Ishikawa (cell line): Measurements from ENCODE around the gene RXRB.

Source experiments
- CEBPB ChIP-seq: IDR thresholded peaks from 2 replicates; pipeline ENCODE4 v1.6.1; 2012
- CREB1 ChIP-seq: IDR thresholded peaks from 2 replicates; pipeline ENCODE4 v1.6.1; 2012; ENCODE audit warnings: low read depth
- EGR1 ChIP-seq: IDR thresholded peaks from 2 replicates; pipeline ENCODE4 v1.6.1; 2012
- EP300 ChIP-seq: IDR thresholded peaks from 2 replicates; pipeline ENCODE4 v1.6.1; 2012; ENCODE audit warnings: borderline replicate concordance
- FOXM1 ChIP-seq: IDR thresholded peaks from 2 replicates; pipeline ENCODE4 v1.6.1; 2012; ENCODE audit warnings: low read depth, borderline replicate concordance
- MAX ChIP-seq: IDR thresholded peaks from 2 replicates; pipeline ENCODE4 v1.6.1; 2012
- RAD21 ChIP-seq: IDR thresholded peaks from 2 replicates; pipeline ENCODE4 v1.6.1; 2012; ENCODE audit warnings: low read depth
- REST ChIP-seq: IDR thresholded peaks from 2 replicates; pipeline ENCODE4 v1.6.1; 2012; ENCODE audit warnings: low read depth, mild to moderate bottlenecking
- TAF1 ChIP-seq: IDR thresholded peaks from 2 replicates; pipeline ENCODE4 v1.6.1; 2012; ENCODE audit warnings: low read depth, mild to moderate bottlenecking
- TEAD4 ChIP-seq: IDR thresholded peaks from 2 replicates; pipeline ENCODE4 v1.6.1; 2012
- USF1 ChIP-seq: IDR thresholded peaks from 2 replicates; pipeline ENCODE4 v1.6.1; 2012
- ZBTB7A ChIP-seq: IDR thresholded peaks from 2 replicates; pipeline ENCODE4 v1.6.1; 2012; ENCODE audit warnings: low read depth

- no peak for TF ChIP-seq FOXM1
- no peak for TF ChIP-seq EP300
- TF ChIP-seq TAF1: no peak
- TF ChIP-seq MAX: no peak
- TF ChIP-seq EGR1: no peak
- no peak for TF ChIP-seq ZBTB7A
- no peak for TF ChIP-seq RAD21
- TF ChIP-seq USF1: no peak
- TF ChIP-seq TEAD4: no peak
- TF ChIP-seq CREB1: no peak
- TF ChIP-seq CEBPB: no peak
- TF ChIP-seq REST: no peak
Measured at GRCh38 chr6:33217246-33217645, 16.8 kb upstream of the RXRB start.
